Astrocyte (in vitro differentiated cells and primary cell): ENCODE data around the gene CAPN5. TPM values are rescaled to one million over a fixed set of nuclear protein-coding genes. Genes with fewer than 3 reads are reported as not detected.

ENCODE experiments used
- DNase-seq: peaks from one replicate; pipeline ENCODE4 v3.0.0-alpha.2; 2010; ENCODE audit warnings: low read depth
- FAIRE-seq: peaks from 2 replicates; lab custom pipeline; 2011; peaks lifted over from hg19 to GRCh38; lab: Jason Lieb, UNC
- H2AFZ ChIP-seq: 2 replicates; pipeline ENCODE4 v1.6.0; 2012; ENCODE audit warnings: low read depth, low read length, inconsistent platforms
- H3K27ac ChIP-seq: 2 replicates; pipeline ENCODE4 v1.5.1; 2011; ENCODE audit warnings: low read depth, low read length, inconsistent platforms
- H3K27me3 ChIP-seq: 2 replicates; pipeline ENCODE4 v1.6.0; 2011; ENCODE audit warnings: low read length, inconsistent platforms; ENCODE audit not compliant: insufficient read depth
- H3K36me3 ChIP-seq: 2 replicates; pipeline ENCODE4 v1.5.1; 2011; ENCODE audit warnings: low read length, inconsistent platforms; ENCODE audit not compliant: insufficient read depth
- H3K4me1 ChIP-seq: 2 replicates; pipeline ENCODE4 v1.5.1; 2011; ENCODE audit warnings: low read length, inconsistent platforms; ENCODE audit not compliant: insufficient read depth
- H3K4me2 ChIP-seq: 2 replicates; pipeline ENCODE4 v1.6.0; 2012; ENCODE audit warnings: low read length, inconsistent platforms
- H3K4me3 ChIP-seq: 2 replicates; pipeline ENCODE4 v1.5.1; 2011; ENCODE audit warnings: low read depth, mild to moderate bottlenecking, low read length, inconsistent platforms; ENCODE audit not compliant: insufficient read depth
- H3K79me2 ChIP-seq: 2 replicates; pipeline ENCODE4 v1.6.0; 2012; ENCODE audit warnings: mild to moderate bottlenecking, low read length, inconsistent platforms; ENCODE audit not compliant: insufficient read depth
- H3K9ac ChIP-seq: 2 replicates; pipeline ENCODE4 v1.6.0; 2012; ENCODE audit warnings: mild to moderate bottlenecking, low read length, inconsistent platforms
- H3K9me3 ChIP-seq: 2 replicates; pipeline ENCODE4 v1.5.1; 2012; ENCODE audit warnings: low read depth, mild to moderate bottlenecking, low read length, inconsistent platforms; ENCODE audit not compliant: insufficient read depth
- H4K20me1 ChIP-seq: 2 replicates; pipeline ENCODE4 v1.6.0; 2012; ENCODE audit warnings: low read length, inconsistent platforms; ENCODE audit not compliant: insufficient read depth
- H3K27ac Mint-ChIP-seq: one replicate; pipeline ENCODE4 v1.8.0; 2021; ENCODE audit warnings: mild to moderate bottlenecking, mixed read lengths; ENCODE audit not compliant: unreplicated experiment
- H3K27me3 Mint-ChIP-seq: one replicate; pipeline ENCODE4 v1.8.0; 2021; ENCODE audit warnings: low read depth, mixed read lengths; ENCODE audit not compliant: unreplicated experiment
- H3K36me3 Mint-ChIP-seq: one replicate; pipeline ENCODE4 v1.8.0; 2021; ENCODE audit warnings: low read depth, mixed read lengths; ENCODE audit not compliant: unreplicated experiment
- H3K4me1 Mint-ChIP-seq: one replicate; pipeline ENCODE4 v1.8.0; 2021; ENCODE audit warnings: low read depth, mixed read lengths; ENCODE audit not compliant: unreplicated experiment
- H3K4me3 Mint-ChIP-seq: one replicate; pipeline ENCODE4 v1.8.0; 2021; ENCODE audit warnings: mild to moderate bottlenecking, moderate library complexity, mixed read lengths; ENCODE audit not compliant: unreplicated experiment
- H3K9me3 Mint-ChIP-seq: one replicate; pipeline ENCODE4 v1.8.0; 2021; ENCODE audit warnings: mild to moderate bottlenecking, mixed read lengths; ENCODE audit not compliant: unreplicated experiment
- CTCF ChIP-seq: IDR thresholded peaks from 2 replicates; pipeline ENCODE4 v1.5.1; 2011; ENCODE audit warnings: low read depth, mild to moderate bottlenecking, inconsistent platforms, low read length, moderate library complexity; ENCODE audit not compliant: insufficient read depth
- EZH2 ChIP-seq: IDR thresholded peaks from 2 replicates; pipeline ENCODE4 v1.6.1; 2012; ENCODE audit warnings: mild to moderate bottlenecking, low read length, inconsistent platforms; ENCODE audit not compliant: insufficient read depth
- total RNA-seq: library from RNA; stranded (reverse); gene quantifications from 2 replicates; pipeline ENCODE4 v1.2.1, GENCODE V29; 2021

The CAPN5 gene
- total RNA-seq, 1 donor from 2014 or later: 17.4 TPM

GRCh38 chr11:77074626-77075221, 8.0 kb downstream of the CAPN5 start:
- H3K9me3 Mint-ChIP-seq: no peaks in the 10 kb centered on the region
- no peak overlapping the region for H3K27ac ChIP-seq
- TF ChIP-seq CTCF: no peak
- no peak for TF ChIP-seq EZH2
- H3K4me1 ChIP-seq: peaks cover 30% of the 10 kb centered on the region
- no peak overlapping the region for H2AFZ ChIP-seq
- no peak overlapping the region for H3K4me3 ChIP-seq
- peaks cover 2% of the 10 kb centered on the region for H3K36me3 Mint-ChIP-seq
- H3K27ac Mint-ChIP-seq: peak overlapping the region; percentile 75
- H4K20me1 ChIP-seq: peaks cover 38% of the 10 kb centered on the region
- H3K9ac ChIP-seq: no peak overlapping the region
- no peaks in the 10 kb centered on the region for H3K27me3 ChIP-seq
- no peak overlapping the region for H3K4me3 Mint-ChIP-seq
- H3K4me2 ChIP-seq: no peak overlapping the region
- H3K4me1 Mint-ChIP-seq: peaks cover 20% of the 10 kb centered on the region
- H3K27me3 Mint-ChIP-seq: no peaks in the 10 kb centered on the region
- H3K79me2 ChIP-seq: peaks cover 26% of the 10 kb centered on the region
- H3K9me3 ChIP-seq: no peaks in the 10 kb centered on the region
- no peak for FAIRE-seq
- DNase-seq: no peak
- no peaks in the 10 kb centered on the region for H3K36me3 ChIP-seq

- Histone ChIP-seq H3K4me1 (peaks cover 31% of the 10 kb centered on the region), H4K20me1 (peaks cover 33% of the 10 kb centered on the region), H3K79me2 (peaks cover 22% of the 10 kb centered on the region), H3K27me3 (no peaks in the 10 kb centered on the region), H2AFZ (no peak overlapping the region), H3K9me3 (no peaks in the 10 kb centered on the region), H3K36me3 (no peaks in the 10 kb centered on the region), H3K4me2 (no peak overlapping the region), H3K4me3 (no peak overlapping the region), H3K27ac (no peak overlapping the region), H3K9ac (no peak overlapping the region)
- peaks cover 2% of the 10 kb centered on the region for H3K36me3 Mint-ChIP-seq
- H3K27ac Mint-ChIP-seq: no peak overlapping the region
- H3K4me3 Mint-ChIP-seq: no peak overlapping the region
- H3K4me1 Mint-ChIP-seq: peaks cover 20% of the 10 kb centered on the region
- DNase-seq (no peak), FAIRE-seq (no peak)
- no peak for TF ChIP-seq CTCF
- no peak for TF ChIP-seq EZH2
- no peaks in the 10 kb centered on the region for H3K27me3 Mint-ChIP-seq
- H3K9me3 Mint-ChIP-seq: no peaks in the 10 kb centered on the region
These were observed 8.7 kb downstream of the CAPN5 start for GRCh38 chr11:77075425-77075905.

GRCh38 chr11:77079666-77080065, 12.9 kb downstream of the CAPN5 start:
- Mint-ChIP-seq H3K4me1 (no peaks in the 10 kb centered on the region), H3K27ac (no peak overlapping the region), H3K4me3 (no peak overlapping the region), H3K27me3 (no peaks in the 10 kb centered on the region), H3K9me3 (no peaks in the 10 kb centered on the region), H3K36me3 (peaks cover 2% of the 10 kb centered on the region)
- H3K4me2 ChIP-seq: no peak overlapping the region
- H3K9ac ChIP-seq: no peak overlapping the region
- no peak overlapping the region for H3K4me3 ChIP-seq
- H3K27me3 ChIP-seq: no peaks in the 10 kb centered on the region
- peaks cover 13% of the 10 kb centered on the region for H3K4me1 ChIP-seq
- TF ChIP-seq CTCF: no peak
- no peak for TF ChIP-seq EZH2
- DNase-seq (no peak), FAIRE-seq (no peak)
- peaks cover 8% of the 10 kb centered on the region for H3K79me2 ChIP-seq
- H3K9me3 ChIP-seq: no peaks in the 10 kb centered on the region
- H3K27ac ChIP-seq: no peak overlapping the region
- H2AFZ ChIP-seq: no peak overlapping the region
- H4K20me1 ChIP-seq: peaks cover 18% of the 10 kb centered on the region
- no peaks in the 10 kb centered on the region for H3K36me3 ChIP-seq
